ENCODE measurements around the gene ANO2.
"Not testable (repeated sequence)": the region's sequence is repeated elsewhere in the genome, so short reads cannot be mapped to it uniquely, and the experiment has no call there.

The ANO2 gene

GRCh38 chr12:5570416-5570815, 374.6 kb downstream of the ANO2 start:
- DNase-seq = no peak

GRCh38 chr12:5568325-5568981, 376.6 kb downstream of the ANO2 start:
- DNase-seq = no peak

GRCh38 chr12:5567016-5567725, 377.9 kb downstream of the ANO2 start:
- DNase-seq = peak; percentile 85

- DNase-seq = no peak
These were observed 379.0 kb downstream of the ANO2 start for GRCh38 chr12:5565933-5566599.

GRCh38 chr12:5562581-5562980, 382.5 kb downstream of the ANO2 start:
- DNase-seq = no peak

GRCh38 chr12:5561846-5562245, 383.2 kb downstream of the ANO2 start:
- DNase-seq = no peak

GRCh38 chr12:5561057-5561456, 384.0 kb downstream of the ANO2 start:
- no peak for DNase-seq

GRCh38 chr12:5560265-5560664, 384.8 kb downstream of the ANO2 start:
- DNase-seq = no peak

GRCh38 chr12:5557906-5558305, 387.2 kb downstream of the ANO2 start:
- DNase-seq = no peak

GRCh38 chr12:5556946-5557673, 387.9 kb downstream of the ANO2 start:
- DNase-seq = no peak

GRCh38 chr12:5556033-5556614, 388.9 kb downstream of the ANO2 start:
- no peak for DNase-seq

- no peak for DNase-seq
These were observed 390.3 kb downstream of the ANO2 start for GRCh38 chr12:5554711-5555110.

- DNase-seq = no peak
These were observed 396.0 kb downstream of the ANO2 start for GRCh38 chr12:5549011-5549410.

GRCh38 chr12:5548152-5548943, 396.7 kb downstream of the ANO2 start:
- DNase-seq = no peak

- DNase-seq = no peak
These were observed 398.4 kb downstream of the ANO2 start for GRCh38 chr12:5546616-5547015.

- DNase-seq = no peak
These were observed 407.3 kb downstream of the ANO2 start for GRCh38 chr12:5537771-5538170.

GRCh38 chr12:5537026-5537615, 407.9 kb downstream of the ANO2 start:
- not testable (repeated sequence) for DNase-seq

- no peak for DNase-seq
These were observed 409.5 kb downstream of the ANO2 start for GRCh38 chr12:5535541-5535940.

GRCh38 chr12:5534426-5535199, 410.4 kb downstream of the ANO2 start:
- DNase-seq = no peak

- DNase-seq = no peak
These were observed 411.7 kb downstream of the ANO2 start for GRCh38 chr12:5533368-5533767.

GRCh38 chr12:5525783-5526367, 419.2 kb downstream of the ANO2 start:
- no peak for DNase-seq
